NCI-H524 (cell line): ENCODE data around the gene IFNA8.
A peak's percentile ranks its signal among the peaks of the same experiment; 100 is the strongest.
"Not testable (repeated sequence)": the region's sequence is repeated elsewhere in the genome, so short reads cannot be mapped to it uniquely, and the experiment has no call there.

Source experiments
- DNase-seq, 2 experiments: peaks; one replicate each; lab custom pipeline; 2025; lab: John Stamatoyannopoulos, UW

Gene IFNA8

DNA sequence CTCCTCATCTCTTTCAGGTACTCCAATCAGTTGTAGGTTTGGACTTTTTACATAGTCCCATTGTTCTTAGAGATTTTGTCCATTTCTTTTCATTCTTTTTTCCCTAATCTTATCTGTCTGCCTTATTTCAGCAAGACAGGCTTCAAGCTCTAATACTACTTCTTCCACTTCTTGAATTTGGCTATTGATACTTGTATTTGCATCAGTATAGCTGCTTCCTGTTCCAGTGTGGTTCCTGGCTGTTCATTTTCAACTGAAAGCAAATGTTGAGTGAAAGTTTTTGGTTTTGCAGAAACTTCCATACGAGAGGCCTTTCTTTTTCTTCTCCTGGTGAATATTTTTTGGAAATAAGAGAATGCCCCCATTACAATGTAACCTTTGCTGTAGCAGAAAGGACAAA lies 19.3 kb downstream of the IFNA8 start:
- no peak for DNase-seq

GRCh38 chr9:21429191-21429590 lies 20.3 kb downstream of the IFNA8 start:
- no peak for DNase-seq

- DNase-seq: no peak
Measured at GRCh38 chr9:21432672-21433425, 23.9 kb downstream of the IFNA8 start.

- DNase-seq: peak; percentile 55 to 76
Measured at GRCh38 chr9:21434202-21435014, 25.5 kb downstream of the IFNA8 start.

DNA sequence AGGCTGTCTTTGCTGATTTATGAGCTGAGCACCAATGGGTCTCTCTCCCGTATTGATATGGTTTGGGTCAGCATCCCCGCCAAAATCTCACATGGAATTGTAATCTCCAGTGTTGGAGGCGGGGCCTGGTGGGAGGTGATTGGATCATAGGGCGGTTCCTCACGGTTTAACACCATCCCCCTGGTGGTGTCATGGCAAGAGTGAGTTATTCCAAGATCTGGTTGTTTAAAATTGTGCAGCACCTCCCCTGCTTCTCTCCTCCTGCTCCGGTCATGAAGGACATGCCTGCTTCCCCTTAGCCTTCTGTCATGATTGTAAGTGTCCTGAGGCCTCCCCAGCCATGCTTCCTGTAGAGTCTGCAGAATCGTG lies 26.1 kb downstream of the IFNA8 start:
- not testable (repeated sequence) for DNase-seq

- DNase-seq: no peak
Measured at GRCh38 chr9:21440139-21440538, 31.2 kb downstream of the IFNA8 start, which contains the start of gene IFNA1. TSS of gene IFNA1 (plus strand) at chr9:21440439. CDS start at chr9:21440508, 69 bp downstream.

- DNase-seq: no peak
Measured at GRCh38 chr9:21443849-21444625, 35.1 kb downstream of the IFNA8 start.

DNA sequence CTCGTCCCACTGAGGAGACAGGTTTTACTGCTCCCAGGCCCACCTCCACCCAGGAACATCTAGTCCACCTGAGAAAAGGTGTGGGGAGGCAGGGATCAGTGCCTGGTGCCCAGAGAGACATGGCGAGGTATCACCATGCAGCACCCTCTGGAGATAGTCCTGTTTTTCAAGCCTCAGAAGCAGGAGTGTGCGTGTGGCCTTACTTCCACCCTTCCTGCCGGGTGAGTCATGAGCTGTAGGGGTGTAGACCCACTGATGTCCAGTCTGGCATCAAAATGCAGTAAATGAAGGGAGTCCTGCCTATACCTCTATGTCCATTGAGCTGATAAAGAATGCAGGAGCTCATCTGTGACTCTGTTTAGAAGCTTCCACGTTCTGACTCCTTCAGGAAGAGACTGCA lies 40.4 kb downstream of the IFNA8 start:
- DNase-seq: not testable (repeated sequence)

GRCh38 chr9:21450733-21451394 lies 41.9 kb downstream of the IFNA8 start:
- no peak for DNase-seq

- DNase-seq: no peak
Measured at GRCh38 chr9:21452681-21453080, 43.8 kb downstream of the IFNA8 start.

DNA sequence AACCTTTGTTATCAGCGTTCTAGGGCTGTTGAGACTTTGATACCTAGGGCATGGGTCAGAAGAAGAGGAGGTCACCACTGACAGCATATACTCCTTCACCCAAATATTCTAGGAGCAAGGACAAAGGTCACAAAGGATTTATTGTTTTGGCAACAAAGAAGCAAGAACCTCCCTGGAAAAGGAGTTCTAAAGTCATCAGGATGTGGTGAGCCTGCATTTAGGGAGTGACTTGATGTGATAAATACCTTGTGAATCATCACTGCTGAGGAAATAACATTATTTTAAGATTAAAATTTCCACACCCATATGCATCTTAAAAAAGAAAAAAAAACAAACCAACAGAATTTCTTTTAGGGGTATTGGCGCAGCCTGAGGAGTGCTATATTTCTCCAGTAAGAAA lies 45.2 kb downstream of the IFNA8 start:
- no peak for DNase-seq

DNA sequence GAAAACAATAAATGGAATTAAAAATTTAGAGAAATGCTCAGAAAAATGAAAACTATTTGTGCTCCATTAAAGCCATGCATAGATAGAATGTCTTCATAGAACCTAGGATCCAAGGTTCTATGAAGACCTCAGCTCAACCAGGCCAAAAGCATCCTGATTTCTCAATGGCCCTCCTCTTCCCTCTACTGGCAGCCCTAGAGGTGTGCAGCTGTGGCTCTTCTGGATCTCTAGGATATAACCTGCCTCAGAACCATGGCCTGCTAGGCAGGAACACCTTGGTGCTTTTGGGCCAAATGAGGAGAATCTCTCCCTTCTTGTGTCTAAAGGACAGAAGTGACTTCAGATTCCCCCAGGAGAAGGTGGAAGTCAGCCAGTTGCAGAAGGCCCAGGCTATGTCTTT lies 46.4 kb downstream of the IFNA8 start:
- DNase-seq: peak in 1 of 2 experiments; percentile 43
